ENCODE data around the gene PCYT2.
A peak's percentile ranks its signal among the peaks of the same experiment; 100 is the strongest.

The PCYT2 gene

GRCh38 chr17:81918832-81919545 lies 7.8 kb upstream of the PCYT2 start (continued):
- no peak for TF ChIP-seq TSHZ2 (CRISPR knock-in tag; IDR thresholded peaks at IDR 0.05)

GRCh38 chr17:81918333-81918669 lies 7.1 kb upstream of the PCYT2 start:
- peak; percentile 51 for ATAC-seq

DNA sequence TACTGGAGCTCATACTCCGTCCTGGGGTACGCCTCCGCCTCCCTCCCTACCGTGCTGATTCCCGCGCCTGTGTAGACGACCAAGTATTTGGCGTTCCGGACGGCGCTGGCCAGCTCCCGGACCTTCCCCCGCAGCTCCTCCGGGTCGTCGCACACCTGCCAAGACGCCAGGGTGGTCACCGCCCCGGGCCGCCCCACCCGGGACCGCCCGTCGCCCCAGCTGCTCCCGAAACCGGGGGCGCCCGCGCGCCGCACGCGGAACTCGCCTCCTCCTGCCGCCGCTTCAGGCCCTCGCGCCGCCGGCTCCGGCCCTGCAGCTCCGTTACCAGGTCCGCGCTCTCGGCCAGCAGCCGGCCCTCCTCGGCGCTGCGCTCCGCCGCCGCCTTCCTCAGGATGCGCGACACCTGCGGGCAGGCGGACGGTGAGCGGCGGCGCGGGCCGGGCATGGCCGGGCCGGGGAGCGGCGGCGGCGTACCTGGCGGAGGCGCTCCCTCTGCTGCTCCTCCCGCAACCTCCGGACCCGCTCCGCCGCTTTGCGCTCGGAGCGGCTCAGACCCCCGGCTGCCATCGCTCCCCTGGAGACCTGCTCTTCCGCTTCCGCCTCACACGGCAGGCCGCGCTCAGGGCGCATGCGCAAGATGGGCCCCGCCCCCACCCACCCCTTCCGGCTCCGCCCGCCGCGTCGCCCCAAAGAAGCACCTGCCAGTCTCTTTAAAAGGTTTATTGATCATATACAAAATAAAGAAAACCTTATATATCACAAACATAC lies 6.5 kb upstream of the PCYT2 start, which contains the start of gene SIRT7:
SIRT7 (minus strand) TSS at position 612 of the 768 bp plus-strand sequence; CDS start at position 567, 45 bp downstream.
- ATAC-seq, result peak; percentile 78
- TF ChIP-seq ZFP3 (CRISPR knock-in tag; IDR thresholded peaks at IDR 0.05), result no peak
- TF ChIP-seq GLIS3 (CRISPR knock-in tag; IDR thresholded peaks at IDR 0.05), result no peak
- TF ChIP-seq SNAI2 (CRISPR knock-in tag; IDR thresholded peaks at IDR 0.05), result no peak
- TF ChIP-seq, protein P1, sequence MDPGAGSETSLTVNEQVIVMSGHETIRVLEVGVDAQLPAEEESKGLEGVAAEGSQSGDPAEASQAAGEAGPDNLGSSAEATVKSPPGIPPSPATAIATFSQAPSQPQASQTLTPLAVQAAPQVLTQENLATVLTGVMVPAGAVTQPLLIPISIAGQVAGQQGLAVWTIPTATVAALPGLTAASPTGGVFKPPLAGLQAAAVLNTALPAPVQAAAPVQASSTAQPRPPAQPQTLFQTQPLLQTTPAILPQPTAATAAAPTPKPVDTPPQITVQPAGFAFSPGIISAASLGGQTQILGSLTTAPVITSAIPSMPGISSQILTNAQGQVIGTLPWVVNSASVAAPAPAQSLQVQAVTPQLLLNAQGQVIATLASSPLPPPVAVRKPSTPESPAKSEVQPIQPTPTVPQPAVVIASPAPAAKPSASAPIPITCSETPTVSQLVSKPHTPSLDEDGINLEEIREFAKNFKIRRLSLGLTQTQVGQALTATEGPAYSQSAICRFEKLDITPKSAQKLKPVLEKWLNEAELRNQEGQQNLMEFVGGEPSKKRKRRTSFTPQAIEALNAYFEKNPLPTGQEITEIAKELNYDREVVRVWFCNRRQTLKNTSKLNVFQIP (CRISPR knock-in tag; IDR thresholded peaks at IDR 0.05; ENCODE audit: borderline replicate concordance, low read depth), result no peak
- TF ChIP-seq ARNTL (CRISPR knock-in tag; IDR thresholded peaks at IDR 0.05; ENCODE audit: borderline replicate concordance, low read depth), result no peak
- no peak for TF ChIP-seq TCF4 (CRISPR knock-in tag; IDR thresholded peaks at IDR 0.05; ENCODE audit: borderline replicate concordance)
- TF ChIP-seq CSRNP3 (CRISPR knock-in tag; IDR thresholded peaks at IDR 0.05), result no peak
- no peak for TF ChIP-seq CSDC2 (CRISPR knock-in tag; IDR thresholded peaks at IDR 0.05)
- no peak for TF ChIP-seq ZNF565 (CRISPR knock-in tag; conservative IDR thresholded peaks at IDR 0.05; ENCODE audit: low read depth)
- no peak for TF ChIP-seq RARB (CRISPR knock-in tag; IDR thresholded peaks at IDR 0.05)
- TF ChIP-seq ESRRG (CRISPR knock-in tag; IDR thresholded peaks at IDR 0.05), result no peak
- TF ChIP-seq PATZ1 (CRISPR knock-in tag; IDR thresholded peaks at IDR 0.05; ENCODE audit: borderline replicate concordance), result no peak
- no peak for TF ChIP-seq OSR1 (CRISPR knock-in tag; IDR thresholded peaks at IDR 0.05)
- no peak for TF ChIP-seq BACH2 (CRISPR knock-in tag; IDR thresholded peaks at IDR 0.05; ENCODE audit: borderline replicate concordance)
- TF ChIP-seq ZNF8 (CRISPR knock-in tag; IDR thresholded peaks at IDR 0.05), result no peak
- no peak for TF ChIP-seq TOX (CRISPR knock-in tag; IDR thresholded peaks at IDR 0.05; ENCODE audit: borderline replicate concordance)
- TF ChIP-seq PPARA (CRISPR knock-in tag; IDR thresholded peaks at IDR 0.05; ENCODE audit: borderline replicate concordance), result no peak

DNA sequence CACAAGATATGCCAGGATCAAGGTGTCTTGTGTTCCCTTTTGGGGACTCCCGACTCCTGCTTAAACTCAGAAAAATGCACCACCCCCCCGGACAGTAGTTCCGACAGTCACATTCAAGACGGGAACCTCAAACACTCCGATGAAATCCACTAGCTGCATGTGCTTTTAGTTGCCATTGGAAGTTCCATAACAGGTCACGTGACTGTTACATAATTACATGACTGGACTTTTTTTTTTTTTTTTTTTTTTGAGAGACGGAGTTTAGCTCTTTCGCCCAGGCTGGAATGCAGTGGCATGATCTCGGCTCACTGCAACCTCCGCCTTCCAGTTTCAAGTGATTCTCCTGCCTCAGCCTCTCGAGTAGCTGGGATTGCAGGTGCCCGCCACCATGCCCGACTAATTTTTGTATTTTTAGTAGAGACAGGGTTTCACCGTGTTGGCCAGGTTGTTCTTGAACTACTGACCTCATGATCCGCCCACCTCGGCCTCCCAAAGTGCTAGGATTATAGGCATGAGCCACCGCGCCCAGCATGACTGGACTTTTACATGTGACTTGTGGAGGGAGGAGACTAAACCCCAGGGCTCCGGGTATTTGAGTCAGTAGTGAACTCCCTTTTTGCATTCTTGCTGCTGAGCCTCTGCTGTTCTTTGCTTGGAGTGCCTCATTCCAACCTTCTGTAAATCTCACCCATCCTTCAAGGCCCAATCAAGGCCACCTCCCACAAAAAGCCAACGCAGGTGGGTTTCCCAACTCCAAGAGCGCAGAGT lies 5.2 kb upstream of the PCYT2 start:
- TF ChIP-seq, protein P1 (CRISPR knock-in tag; IDR thresholded peaks at IDR 0.05; ENCODE audit: borderline replicate concordance, low read depth), result no peak
- 0 out of 3 replicates have a peak, but pooled peaks have one; percentile 4 for ATAC-seq

Data from SK-N-SH treated with all-trans-retinoic acid at 6 μM for 48 hours (cell line).